OCI-LY1 (cell line): ENCODE results near the gene MRPL58.
A peak's percentile ranks its signal among the peaks of the same experiment; 100 is the strongest.

Source experiments
- H2AFZ ChIP-seq: fragments of 200-600 bp; sonication (generic), shearing (Covaris generic); 2 replicates; pipeline ENCODE4 v1.6.0; 2014; ENCODE audit warnings: antibody characterized with exemption, mild to moderate bottlenecking, low read length
- H3F3A ChIP-seq: fragments of 200-600 bp; sonication (generic), shearing (Covaris generic); 2 replicates; pipeline ENCODE4 v1.6.0; 2014; ENCODE audit warnings: mild to moderate bottlenecking, antibody characterized with exemption, low read length, moderate library complexity; ENCODE audit not compliant: insufficient read depth
- H3K27ac ChIP-seq: fragments of 200-600 bp; sonication (generic); 2 replicates; pipeline ENCODE4 v1.5.1; 2014; ENCODE audit warnings: low read length, mixed run types, mild to moderate bottlenecking, low read depth; ENCODE audit not compliant: poor library complexity, severe bottlenecking
- H3K27me3 ChIP-seq: fragments of 200-600 bp; sonication (generic); 2 replicates; pipeline ENCODE4 v1.6.0; 2014; ENCODE audit warnings: antibody characterized with exemption, mild to moderate bottlenecking, low read length, moderate library complexity; ENCODE audit not compliant: insufficient read depth
- H3K36me3 ChIP-seq: fragments of 200-600 bp; sonication (generic); 2 replicates; pipeline ENCODE4 v1.6.1; 2014; ENCODE audit warnings: mild to moderate bottlenecking, antibody characterized with exemption, low read length, moderate library complexity, mixed read lengths; ENCODE audit not compliant: insufficient read depth
- H3K4me1 ChIP-seq: fragments of 200-600 bp; sonication (generic); 2 replicates; pipeline ENCODE4 v1.5.1; 2014; ENCODE audit warnings: mild to moderate bottlenecking, low read length, moderate library complexity; ENCODE audit not compliant: insufficient read depth, severe bottlenecking
- H3K4me2 ChIP-seq: fragments of 200-600 bp; sonication (generic), shearing (Covaris generic); 2 replicates; pipeline ENCODE4 v1.6.1; 2014; ENCODE audit warnings: low read length
- H3K4me3 ChIP-seq: fragments of 200-600 bp; sonication (generic); 2 replicates; pipeline ENCODE4 v1.5.1; 2014; ENCODE audit warnings: low read length, low read depth, mild to moderate bottlenecking, mixed read lengths; ENCODE audit not compliant: poor library complexity, severe bottlenecking
- H3K79me2 ChIP-seq: fragments of 200-600 bp; shearing (Covaris generic); 2 replicates; pipeline ENCODE4 v1.6.1; 2016; ENCODE audit warnings: mixed run types, low read length, mixed read lengths; ENCODE audit not compliant: insufficient read depth
- H3K9ac ChIP-seq: fragments of 200-600 bp; sonication (generic), shearing (Covaris generic); 2 replicates; pipeline ENCODE4 v1.6.1; 2014; ENCODE audit warnings: mild to moderate bottlenecking, low read length, mixed read lengths
- H3K9me2 ChIP-seq: fragments of 200-600 bp; sonication (generic), shearing (Covaris generic); 2 replicates; pipeline ENCODE4 v1.6.1; 2014; ENCODE audit warnings: low read depth, mild to moderate bottlenecking, low read length, mixed read lengths
- H3K9me3 ChIP-seq: fragments of 200-600 bp; shearing (Covaris generic); 2 replicates; pipeline ENCODE4 v1.6.1; 2014; ENCODE audit warnings: low read length, mixed read lengths
- H4K20me1 ChIP-seq: fragments of 200-600 bp; sonication (generic), shearing (Covaris generic); 2 replicates; pipeline ENCODE4 v1.6.0; 2016; ENCODE audit warnings: mild to moderate bottlenecking, low read length; ENCODE audit not compliant: insufficient read depth
- EZH2 ChIP-seq: fragments of 200-600 bp; sonication (generic), shearing (Covaris generic); IDR thresholded peaks from 2 replicates; pipeline ENCODE4 v1.8.0; 2017; ENCODE audit warnings: borderline replicate concordance, mixed run types, mild to moderate bottlenecking, antibody characterized with exemption, low read length, moderate library complexity, mixed read lengths
- TF ChIP-seq, protein P1 (sequence below): fragments of 200-600 bp; sonication (generic), shearing (Covaris generic); IDR thresholded peaks from 2 replicates; pipeline ENCODE4 v1.5.1; 2017; ENCODE audit warnings: mild to moderate bottlenecking, antibody characterized with exemption, low read length, moderate library complexity, mixed read lengths

The MRPL58 gene

DNA sequence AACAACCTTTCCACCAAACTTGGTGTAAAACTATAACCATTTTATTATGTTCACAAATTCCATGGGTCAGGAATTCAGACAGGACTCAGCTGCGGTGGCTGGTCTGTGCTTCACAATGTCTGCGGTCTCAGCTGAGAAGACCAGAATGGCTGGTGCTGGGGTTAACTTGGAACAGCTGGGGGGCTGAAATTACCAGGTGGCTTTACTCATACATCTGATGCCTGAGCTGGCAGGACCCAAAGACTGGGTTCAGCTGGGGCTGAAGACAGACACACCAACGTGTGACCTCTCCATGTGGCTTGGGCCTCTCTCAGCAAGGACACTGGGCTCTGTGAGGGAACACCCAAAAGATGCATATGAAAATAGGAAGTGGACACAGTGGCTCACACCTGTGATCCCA, 34.2 kb upstream of the MRPL58 start:
- Histone ChIP-seq H3K9ac (no peak overlapping the region), H3K79me2 (no peaks in the 10 kb centered on the region)
- no peak for TF ChIP-seq EZH2
- TF ChIP-seq, protein P1, sequence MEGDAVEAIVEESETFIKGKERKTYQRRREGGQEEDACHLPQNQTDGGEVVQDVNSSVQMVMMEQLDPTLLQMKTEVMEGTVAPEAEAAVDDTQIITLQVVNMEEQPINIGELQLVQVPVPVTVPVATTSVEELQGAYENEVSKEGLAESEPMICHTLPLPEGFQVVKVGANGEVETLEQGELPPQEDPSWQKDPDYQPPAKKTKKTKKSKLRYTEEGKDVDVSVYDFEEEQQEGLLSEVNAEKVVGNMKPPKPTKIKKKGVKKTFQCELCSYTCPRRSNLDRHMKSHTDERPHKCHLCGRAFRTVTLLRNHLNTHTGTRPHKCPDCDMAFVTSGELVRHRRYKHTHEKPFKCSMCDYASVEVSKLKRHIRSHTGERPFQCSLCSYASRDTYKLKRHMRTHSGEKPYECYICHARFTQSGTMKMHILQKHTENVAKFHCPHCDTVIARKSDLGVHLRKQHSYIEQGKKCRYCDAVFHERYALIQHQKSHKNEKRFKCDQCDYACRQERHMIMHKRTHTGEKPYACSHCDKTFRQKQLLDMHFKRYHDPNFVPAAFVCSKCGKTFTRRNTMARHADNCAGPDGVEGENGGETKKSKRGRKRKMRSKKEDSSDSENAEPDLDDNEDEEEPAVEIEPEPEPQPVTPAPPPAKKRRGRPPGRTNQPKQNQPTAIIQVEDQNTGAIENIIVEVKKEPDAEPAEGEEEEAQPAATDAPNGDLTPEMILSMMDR: no peak

DNA sequence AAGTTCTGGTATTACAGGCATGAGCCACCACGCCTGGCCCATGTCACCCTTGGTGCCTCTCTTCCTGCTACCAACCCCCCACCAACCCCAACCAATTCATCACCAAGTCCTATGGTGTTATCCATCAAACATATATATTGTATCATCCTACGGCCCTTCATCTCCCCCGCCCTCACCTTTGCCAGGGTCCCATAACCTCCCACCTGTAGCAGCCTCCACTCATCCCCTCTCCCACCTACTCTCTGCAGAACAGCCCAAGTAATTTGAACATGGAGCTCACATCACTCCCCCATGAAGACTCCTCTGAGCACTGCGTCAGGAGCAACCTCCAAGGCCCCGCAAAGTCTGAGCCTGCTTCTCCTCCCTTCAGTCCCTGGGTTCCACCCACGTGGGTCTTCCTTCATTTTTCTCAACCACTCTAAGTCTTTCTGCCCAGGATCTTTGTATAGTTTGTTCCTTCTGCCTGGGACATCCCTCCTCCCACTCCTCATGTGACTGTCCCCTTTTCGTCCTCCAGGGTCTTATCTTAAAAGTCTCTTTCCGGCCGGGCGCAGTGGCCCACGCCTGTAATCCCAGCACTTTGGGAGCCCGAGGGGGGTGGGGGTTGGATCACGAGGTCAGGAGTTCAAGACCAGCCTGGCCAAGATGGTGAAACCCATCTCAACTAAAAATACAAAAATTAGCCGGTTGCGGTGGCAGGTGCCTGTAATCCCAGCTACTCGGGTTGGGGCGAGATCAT, 32.9 kb upstream of the MRPL58 start:
- Histone ChIP-seq H3K4me2 (no peak overlapping the region), H2AFZ (no peak overlapping the region), H3K4me1 (peaks cover 15% of the 10 kb centered on the region), H3F3A (no peaks in the 10 kb centered on the region; the same call in 1 of the 2 replicates), H3K36me3 (no peaks in the 10 kb centered on the region), H3K9ac (no peak overlapping the region), H4K20me1 (no peaks in the 10 kb centered on the region), H3K9me2 (no peaks in the 10 kb centered on the region), H3K79me2 (no peaks in the 10 kb centered on the region), H3K27me3 (peaks cover 8% of the 10 kb centered on the region; the same call in 1 of the 2 replicates), H3K27ac (no peak overlapping the region), H3K9me3 (no peaks in the 10 kb centered on the region), H3K4me3 (no peak overlapping the region)
- TF ChIP-seq EZH2: no peak
- TF ChIP-seq, protein P1: no peak

More for the DNA sequence above, 34.2 kb upstream of the MRPL58 start:
- Histone ChIP-seq H3K9me3 (no peaks in the 10 kb centered on the region), H3K27me3 (peaks cover 8% of the 10 kb centered on the region; the same call in 1 of the 2 replicates), H3K36me3 (no peaks in the 10 kb centered on the region), H4K20me1 (no peaks in the 10 kb centered on the region), H3K27ac (no peak overlapping the region), H3K4me1 (peaks cover 15% of the 10 kb centered on the region), H3K4me3 (no peak overlapping the region), H3K9me2 (no peaks in the 10 kb centered on the region), H2AFZ (no peak overlapping the region), H3F3A (no peaks in the 10 kb centered on the region; the same call in 1 of the 2 replicates), H3K4me2 (no peak overlapping the region)

- Histone ChIP-seq H3K27ac (no peak overlapping the region), H3K9ac (peak overlapping the region; percentile 78), H3K27me3 (peaks cover 8% of the 10 kb centered on the region; the same call in 1 of the 2 replicates), H3K4me1 (peaks cover 15% of the 10 kb centered on the region), H4K20me1 (no peaks in the 10 kb centered on the region), H3K9me3 (no peaks in the 10 kb centered on the region), H3K36me3 (no peaks in the 10 kb centered on the region), H3F3A (peaks cover 1% of the 10 kb centered on the region; the same call in 1 of the 2 replicates), H3K4me3 (peak overlapping the region; percentile 75), H3K4me2 (peak overlapping the region; percentile 80), H3K79me2 (no peaks in the 10 kb centered on the region), H3K9me2 (no peaks in the 10 kb centered on the region), H2AFZ (no peak overlapping the region)
- TF ChIP-seq, protein P1: no peak
- TF ChIP-seq EZH2: no peak
These were observed 31.0 kb upstream of the MRPL58 start for GRCh38 chr17:74981318-74981978.
